GM19468 (cell line): ENCODE measurements around the gene CALML4.
"Not testable (repeated sequence)": the region's sequence is repeated elsewhere in the genome, so short reads cannot be mapped to it uniquely, and the experiment has no call there.

Source experiments
- ATAC-seq: cut with Tn5 transposase; IDR thresholded peaks from one replicate; pipeline ENCODE4 v1.9.1; 2021; ENCODE audit warnings: mild to moderate bottlenecking, moderate library complexity, moderate number of reproducible peaks; ENCODE audit not compliant: unreplicated experiment; ENCODE audit errors: extremely low read depth

CALML4 gene

GRCh38 chr15:68225442-68225841, 20.3 kb upstream of the CALML4 start:
- not testable (repeated sequence) for ATAC-seq

GRCh38 chr15:68224546-68225250, 19.6 kb upstream of the CALML4 start:
- ATAC-seq, result no peak

- ATAC-seq, result no peak
Observed at GRCh38 chr15:68224108-68224507, 19.0 kb upstream of the CALML4 start.

- no peak for ATAC-seq
Observed at GRCh38 chr15:68223171-68223570, 18.0 kb upstream of the CALML4 start.

GRCh38 chr15:68222432-68222743, 17.3 kb upstream of the CALML4 start:
- ATAC-seq, result not testable (repeated sequence)

- not testable (repeated sequence) for ATAC-seq
Observed at GRCh38 chr15:68221530-68222431, 16.6 kb upstream of the CALML4 start.

GRCh38 chr15:68220967-68221366, 15.8 kb upstream of the CALML4 start:
- no peak for ATAC-seq

GRCh38 chr15:68220489-68220888, 15.4 kb upstream of the CALML4 start:
- ATAC-seq, result no peak

- ATAC-seq, result no peak
Observed at GRCh38 chr15:68218847-68219798, 14.0 kb upstream of the CALML4 start.

- ATAC-seq, result no peak
Observed at GRCh38 chr15:68218331-68218730, 13.2 kb upstream of the CALML4 start.

GRCh38 chr15:68217341-68217740, 12.2 kb upstream of the CALML4 start:
- no peak for ATAC-seq

- ATAC-seq, result no peak
Observed at GRCh38 chr15:68214838-68215254, 9.7 kb upstream of the CALML4 start.

- ATAC-seq, result no peak
Observed at GRCh38 chr15:68213991-68214837, 9.1 kb upstream of the CALML4 start.

GRCh38 chr15:68213491-68213845, 8.3 kb upstream of the CALML4 start:
- not testable (repeated sequence) for ATAC-seq

- no peak for ATAC-seq
Observed at GRCh38 chr15:68211656-68212320, 6.7 kb upstream of the CALML4 start.

- no peak for ATAC-seq
Observed at GRCh38 chr15:68210821-68211655, 5.9 kb upstream of the CALML4 start.

- no peak for ATAC-seq
Observed at GRCh38 chr15:68210409-68210756, 5.3 kb upstream of the CALML4 start.

GRCh38 chr15:68209735-68210408, 4.7 kb upstream of the CALML4 start:
- no peak for ATAC-seq
